BLaER1 treated with 17β-estradiol and CSF1 and Interleukin-3, amounts not matched to agents 10 nM and 100 nM (cell line): ENCODE data around the gene ALDH3B2.
"Not testable (repeated sequence)": the region's sequence is repeated elsewhere in the genome, so short reads cannot be mapped to it uniquely, and the experiment has no call there.

ENCODE experiments used
- H3K27ac ChIP-seq, 11 experiments: shearing (Covaris generic); formaldehyde crosslinking; 2 replicates each; pipeline ENCODE4 v1.8.1; 2022
- H3K27me3 ChIP-seq, 11 experiments: shearing (Covaris generic); formaldehyde crosslinking; 2 replicates each; pipeline ENCODE4 v1.8.1; 2022
- H3K36me3 ChIP-seq, 11 experiments: shearing (Covaris generic); formaldehyde crosslinking; 2 replicates each; pipeline ENCODE4 v1.8.1; 2022
- H3K4me1 ChIP-seq, 10 experiments: shearing (Covaris generic); formaldehyde crosslinking; 2 replicates each; pipeline ENCODE4 v1.8.1; 2022
- H3K4me2 ChIP-seq, 11 experiments: shearing (Covaris generic); formaldehyde crosslinking; 2 replicates each; pipeline ENCODE4 v1.8.1; 2022
- H3K4me3 ChIP-seq, 10 experiments: shearing (Covaris generic); formaldehyde crosslinking; 2 replicates each; pipeline ENCODE4 v1.8.1; 2022
- H3K9ac ChIP-seq, 11 experiments: shearing (Covaris generic); formaldehyde crosslinking; 2 replicates each; pipeline ENCODE4 v1.8.1; 2022
- H3K9me3 ChIP-seq, 11 experiments: shearing (Covaris generic); formaldehyde crosslinking; replicated peaks in 1 of 11; 2 replicates each; pipeline ENCODE4 v1.8.1; 2022
- H4K20me1 ChIP-seq, 11 experiments: shearing (Covaris generic); formaldehyde crosslinking; 2 replicates each; pipeline ENCODE4 v1.8.1; 2022
- Cebpa-rat ChIP-seq, 11 experiments: shearing (Covaris generic); IDR thresholded peaks; 2 replicates each; pipeline ENCODE4 v1.8.1; 2022

Gene ALDH3B2

DNA sequence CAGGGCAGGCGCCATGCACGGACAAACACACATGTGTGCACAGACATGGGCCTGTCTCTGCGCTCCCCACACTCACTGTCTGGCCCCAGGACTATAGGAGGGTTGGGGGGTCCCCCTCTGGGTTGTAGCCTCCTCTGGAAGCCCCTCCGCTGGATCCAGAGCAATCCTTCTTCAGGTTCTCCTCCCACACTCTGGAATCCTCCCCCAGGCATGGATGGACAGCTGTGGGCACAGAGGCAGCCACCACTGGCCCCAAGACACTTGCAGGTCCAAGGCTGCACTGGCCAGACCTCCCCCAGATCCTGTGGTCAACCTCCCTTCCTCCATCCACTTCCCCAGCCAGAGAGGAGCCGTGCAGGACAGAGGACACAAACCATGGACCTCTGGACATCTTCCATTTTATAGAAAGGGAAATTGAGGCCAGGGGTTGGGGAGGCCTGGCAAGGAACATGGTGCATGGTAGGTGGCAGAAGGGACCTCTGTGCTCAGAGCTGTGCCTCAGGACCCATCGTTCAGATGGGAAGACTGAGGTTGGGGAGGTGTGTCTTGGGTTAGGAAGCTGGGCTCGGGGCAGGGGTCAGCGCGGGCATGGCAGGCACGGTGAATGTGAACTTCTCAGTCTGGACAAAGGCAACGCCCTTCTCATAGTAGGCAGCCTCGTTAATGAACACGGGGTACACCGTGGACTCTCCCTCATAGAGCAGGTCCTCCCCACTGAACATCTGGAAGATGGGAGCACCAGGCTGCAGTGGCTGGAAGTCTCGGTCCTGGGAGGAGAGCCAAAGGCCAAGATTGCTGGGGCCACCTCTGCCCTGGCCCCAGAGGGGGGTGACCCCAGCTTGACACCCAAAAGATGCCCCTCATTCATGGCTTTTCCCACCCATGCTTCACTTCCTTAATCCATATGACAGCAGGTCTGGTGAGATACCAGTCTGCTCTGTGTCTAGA is 32.0 kb downstream of the ALDH3B2 start:
- no peak for TF ChIP-seq Cebpa-rat (IDR thresholded peaks at IDR 0.05)
- H3K36me3 ChIP-seq, result no peaks in the 10 kb centered on the region

DNA sequence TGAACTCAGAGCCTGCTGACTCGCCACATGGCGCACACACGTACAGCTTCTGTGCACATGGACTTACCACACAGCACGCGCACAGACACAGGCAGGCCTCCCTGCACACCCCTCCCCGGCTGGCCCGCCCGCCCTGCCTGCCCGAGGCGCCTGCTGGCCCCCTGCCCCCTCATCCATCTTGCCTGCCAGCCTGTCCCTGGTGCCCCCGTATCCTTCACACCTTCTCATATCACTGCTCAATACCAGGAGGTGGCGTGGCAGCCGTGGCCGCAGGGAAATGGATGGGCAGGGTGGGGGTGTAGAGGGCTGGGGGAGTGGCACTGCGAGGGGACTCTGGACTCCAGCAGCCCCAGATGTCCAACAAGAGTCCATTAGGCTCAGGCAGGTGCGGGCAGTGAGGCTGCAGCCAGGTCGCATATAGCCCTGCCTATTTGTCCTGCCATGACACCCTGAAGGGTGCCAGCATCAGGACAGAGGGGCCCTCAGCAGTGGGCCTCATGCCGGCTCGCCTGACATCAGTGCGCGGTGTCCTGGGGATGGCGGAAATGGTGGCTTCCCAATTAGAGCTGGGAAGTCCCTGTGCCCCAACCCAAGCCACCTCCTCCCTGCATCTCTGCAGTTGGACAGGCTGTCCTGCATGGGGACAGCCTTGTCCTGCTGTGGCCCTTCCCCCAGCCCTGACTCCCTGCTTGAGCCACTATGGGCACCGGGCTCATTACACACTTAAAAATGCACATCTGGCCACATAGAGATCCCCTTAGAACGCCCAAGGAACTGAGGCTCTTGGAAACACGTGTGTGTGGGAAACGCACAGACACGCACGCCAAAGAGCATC is 32.9 kb downstream of the ALDH3B2 start:
- Histone ChIP-seq H3K4me2 (no peak overlapping the region), H3K4me3 (no peak overlapping the region), H3K36me3 (no peaks in the 10 kb centered on the region), H3K27ac (no peak overlapping the region), H3K9me3 (peaks cover 6 to 14% (median 10%) of the 10 kb centered on the region in 11 experiments; a peak in 17 of 22 replicates), H3K9ac (no peak overlapping the region), H4K20me1 (peaks cover 0 to 7% (median 0%) of the 10 kb centered on the region in 11 experiments; a peak in 1 of 22 replicates), H3K4me1 (peaks cover under 1 to 25% (median 20%) of the 10 kb centered on the region in 10 experiments; a peak in 18 of 20 replicates), H3K27me3 (peaks cover 0 to 8% (median 0%) of the 10 kb centered on the region in 11 experiments; a peak in 2 of 22 replicates)
- TF ChIP-seq Cebpa-rat (IDR thresholded peaks at IDR 0.05), result no peak

More for the DNA sequence above, 32.0 kb downstream of the ALDH3B2 start:
- Histone ChIP-seq H3K4me3 (no peak overlapping the region), H3K27me3 (peaks cover 0 to 17% (median 0%) of the 10 kb centered on the region in 11 experiments; a peak in 7 of 22 replicates), H3K9me3 (peaks cover 6 to 14% (median 10%) of the 10 kb centered on the region in 11 experiments; a peak in 17 of 22 replicates), H3K4me1 (peaks cover 9 to 34% (median 29%) of the 10 kb centered on the region in 10 experiments), H3K9ac (no peak overlapping the region), H3K27ac (no peak overlapping the region), H3K4me2 (no peak overlapping the region), H4K20me1 (peaks cover 0 to 14% (median 0%) of the 10 kb centered on the region in 11 experiments; a peak in 4 of 22 replicates)

DNA sequence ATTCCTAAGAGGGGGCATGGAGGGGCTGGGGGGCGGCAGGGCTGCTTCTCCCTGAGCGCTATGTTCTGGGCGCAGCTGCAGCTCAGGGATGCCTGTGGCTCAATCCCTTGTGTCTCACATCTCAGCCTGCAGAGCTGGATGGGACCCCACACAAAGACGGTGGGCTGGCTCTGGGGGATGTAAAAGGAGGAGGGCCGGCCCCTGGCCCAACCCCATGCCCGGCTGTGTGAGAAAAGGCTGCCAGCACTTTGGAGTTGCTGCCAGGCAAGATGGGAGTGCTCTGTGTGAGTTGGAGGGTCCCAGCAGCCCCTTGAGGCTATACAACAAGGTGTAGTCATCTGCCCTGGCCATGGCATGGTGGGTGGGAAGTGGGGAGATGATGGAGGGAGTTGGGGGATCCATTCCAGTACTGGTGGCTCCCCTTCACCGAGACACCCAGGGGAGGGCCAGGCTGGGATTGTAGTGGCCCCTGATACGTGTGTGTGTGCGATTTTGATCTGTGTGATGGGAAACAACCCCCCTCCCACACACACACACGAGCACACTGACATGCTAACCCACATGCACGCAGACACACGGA is 33.6 kb downstream of the ALDH3B2 start:
- H3K27ac ChIP-seq, result no peak overlapping the region
- H3K4me2 ChIP-seq, result no peak overlapping the region
- no peak for TF ChIP-seq Cebpa-rat (IDR thresholded peaks at IDR 0.05)
- H3K9ac ChIP-seq, result no peak overlapping the region; a peak in 1 of 22 replicates
- peaks cover 0 to 18% (median 13%) of the 10 kb centered on the region in 10 experiments; a peak in 14 of 20 replicates for H3K4me1 ChIP-seq
- no peak overlapping the region for H3K4me3 ChIP-seq
- H4K20me1 ChIP-seq, result peaks cover 0 to 2% (median 0%) of the 10 kb centered on the region in 11 experiments; a peak in 1 of 22 replicates
- peaks cover 6 to 14% (median 10%) of the 10 kb centered on the region in 11 experiments; a peak in 17 of 22 replicates for H3K9me3 ChIP-seq
- H3K36me3 ChIP-seq, result no peaks in the 10 kb centered on the region
- peaks cover 0 to 1% (median 0%) of the 10 kb centered on the region in 11 experiments; a peak in 1 of 22 replicates for H3K27me3 ChIP-seq

DNA sequence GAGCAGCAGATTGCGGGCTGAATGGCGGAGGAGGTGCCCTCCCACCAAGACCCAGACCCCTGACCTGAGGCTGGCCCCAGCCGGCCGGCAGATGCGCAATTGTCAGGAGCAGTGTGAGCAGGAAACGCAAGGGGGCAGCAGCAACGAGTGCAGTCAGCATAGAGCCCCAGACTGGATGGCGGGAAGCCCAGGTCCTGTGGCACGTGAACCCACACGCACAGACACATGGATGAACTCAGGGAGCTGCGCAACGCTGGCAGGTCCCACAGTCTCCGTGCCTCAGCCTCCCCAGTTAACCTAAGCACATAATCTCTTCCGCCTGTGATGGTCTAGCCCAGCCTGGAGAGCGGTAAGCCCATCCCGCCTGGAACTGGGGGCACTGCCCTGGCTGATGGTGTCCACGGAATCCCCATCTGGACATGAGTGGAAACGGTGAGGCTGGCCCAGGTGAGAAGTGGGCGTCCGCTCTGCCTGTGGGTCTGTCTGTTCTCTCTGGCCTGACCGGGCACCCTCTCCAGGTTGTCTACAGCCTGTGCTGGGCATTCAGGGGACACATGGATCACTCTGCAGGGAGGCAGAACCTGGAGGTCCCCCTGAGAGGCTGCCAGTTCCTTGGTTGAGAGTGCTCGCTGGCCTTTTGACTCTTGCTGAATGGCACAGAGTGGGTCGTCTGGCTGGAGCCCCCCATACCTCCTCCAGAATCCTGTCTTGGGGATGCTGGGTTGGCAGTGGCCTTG is 34.2 kb downstream of the ALDH3B2 start:
- no peak overlapping the region for H3K27ac ChIP-seq
- no peaks in the 10 kb centered on the region for H4K20me1 ChIP-seq
- H3K9me3 ChIP-seq, result peaks cover 6 to 14% (median 10%) of the 10 kb centered on the region in 11 experiments; a peak in 17 of 22 replicates
- no peak overlapping the region; a peak in 1 of 22 replicates for H3K9ac ChIP-seq
- no peaks in the 10 kb centered on the region for H3K27me3 ChIP-seq
- peaks cover 0 to 11% (median 7%) of the 10 kb centered on the region in 10 experiments; a peak in 13 of 20 replicates for H3K4me1 ChIP-seq
- no peak overlapping the region for H3K4me2 ChIP-seq
- no peak for TF ChIP-seq Cebpa-rat (IDR thresholded peaks at IDR 0.05)
- H3K4me3 ChIP-seq, result no peak overlapping the region
- H3K36me3 ChIP-seq, result no peaks in the 10 kb centered on the region

DNA sequence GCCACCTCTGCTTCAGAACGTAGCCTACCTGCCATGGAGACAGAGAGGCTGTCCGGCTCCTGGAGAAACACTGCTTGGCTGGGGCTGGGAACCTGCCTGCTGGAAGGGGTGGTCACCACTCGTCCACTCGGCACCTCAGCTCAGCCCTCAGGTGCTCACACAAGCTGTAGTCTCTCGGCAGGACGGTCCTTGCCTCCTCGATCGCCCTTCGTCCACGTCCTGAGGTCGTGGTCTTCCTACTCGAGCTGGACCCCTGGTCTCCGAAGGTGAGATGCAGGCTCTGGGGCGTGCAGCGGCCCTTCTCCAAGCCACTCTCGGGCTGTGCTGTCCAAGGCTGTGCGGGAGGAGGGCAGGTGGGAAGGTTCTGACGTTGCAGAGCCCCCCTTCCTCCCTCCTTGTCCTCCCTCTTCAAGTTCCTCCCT is 35.0 kb downstream of the ALDH3B2 start, which contains the start of gene TBX10:
Gene TBX10, minus strand, starts transcription at position 326 of the 422 bp plus-strand sequence. Its CDS starts 291 bp downstream, at position 35.
- Histone ChIP-seq H3K4me2 (no peak within 1 kb of the TSS), H3K4me3 (no peak within 1 kb of the TSS), H3K9ac (no peak within 1 kb of the TSS; a peak in 1 of 22 replicates), H3K36me3 (no peaks in the 10 kb centered on the region), H3K4me1 (peaks cover 0 to 4% (median under 1%) of the 10 kb centered on the region in 10 experiments; a peak in 8 of 20 replicates), H3K9me3 (peaks cover 6 to 12% (median 10%) of the 10 kb centered on the region in 11 experiments; a peak in 17 of 22 replicates), H3K27me3 (no peaks in the 10 kb centered on the region), H3K27ac (no peak within 1 kb of the TSS), H4K20me1 (no peaks in the 10 kb centered on the region)
- TF ChIP-seq Cebpa-rat (IDR thresholded peaks at IDR 0.05), result no peak

DNA sequence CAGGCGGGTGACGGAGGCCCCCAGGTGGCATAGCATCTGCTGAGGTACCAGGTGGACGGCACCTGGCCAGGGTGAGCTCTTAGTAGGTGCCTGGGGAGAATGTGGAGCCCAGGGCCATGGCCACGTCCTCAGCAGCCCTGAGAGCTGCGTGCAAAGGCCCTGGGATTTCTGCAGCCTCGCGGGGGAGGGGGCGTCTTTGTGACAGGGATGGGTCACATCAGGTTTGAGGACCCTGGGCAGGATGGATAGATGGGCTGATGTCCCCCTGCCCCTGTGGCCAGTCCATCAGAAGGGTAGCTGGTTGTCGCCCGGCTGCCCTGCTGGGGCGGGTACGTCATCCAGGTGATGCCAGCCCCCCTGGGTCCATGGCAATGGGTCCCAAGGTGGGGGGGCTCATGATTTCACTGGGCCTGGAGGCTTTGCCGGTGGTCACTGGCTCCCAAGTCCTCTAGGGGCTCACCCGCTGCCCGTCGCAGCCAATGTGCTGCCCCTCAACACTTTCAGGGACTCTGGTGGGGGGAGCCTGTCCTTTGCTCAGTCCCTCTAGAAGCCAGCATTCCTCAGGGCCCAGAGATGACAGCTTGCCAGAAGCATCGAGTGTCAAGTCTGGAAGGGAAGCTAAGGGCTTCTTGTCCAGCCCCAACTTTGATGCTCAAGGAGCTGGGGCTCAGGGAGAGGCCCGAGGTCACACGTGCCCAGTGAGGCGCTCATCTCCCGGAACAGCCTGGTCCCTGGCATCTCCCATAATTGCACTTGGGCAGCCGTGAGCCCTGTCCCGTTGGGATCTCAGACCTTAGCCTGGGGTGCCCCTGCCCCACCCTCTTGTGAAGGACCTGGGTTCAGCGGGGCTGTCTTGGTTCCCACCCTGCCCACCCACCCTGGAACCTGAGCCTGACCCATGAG is 35.6 kb downstream of the ALDH3B2 start:
- Histone ChIP-seq H3K27ac (no peak overlapping the region), H3K4me3 (no peak overlapping the region), H3K4me2 (no peak overlapping the region), H3K4me1 (no peaks in the 10 kb centered on the region; a peak in 2 of 20 replicates), H3K36me3 (no peaks in the 10 kb centered on the region), H3K9me3 (peaks cover 2 to 6% (median 4%) of the 10 kb centered on the region in 11 experiments; a peak in 14 of 22 replicates), H3K9ac (no peak overlapping the region), H3K27me3 (no peaks in the 10 kb centered on the region), H4K20me1 (no peaks in the 10 kb centered on the region)
- no peak for TF ChIP-seq Cebpa-rat (IDR thresholded peaks at IDR 0.05)

DNA sequence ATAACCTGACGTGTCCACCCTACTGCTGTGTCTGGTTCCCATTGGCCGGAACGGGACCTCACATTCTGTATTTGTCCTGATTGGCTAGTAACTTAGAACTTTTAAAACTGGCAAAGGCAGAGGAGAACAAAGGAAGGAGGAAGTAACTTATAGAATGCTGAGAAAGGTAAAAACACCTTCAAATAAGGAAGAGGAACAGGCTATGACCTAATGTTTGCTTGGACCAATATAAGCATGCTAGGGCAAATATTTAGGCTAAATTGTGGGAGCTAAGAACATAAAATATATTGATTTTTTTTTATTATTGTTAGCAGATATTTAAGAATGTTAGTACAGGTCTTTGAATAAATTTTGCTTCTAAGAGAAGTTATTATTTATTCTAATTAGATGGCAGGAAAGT is 37.0 kb downstream of the ALDH3B2 start:
- H3K4me3 ChIP-seq, H3K4me1 ChIP-seq, H3K9ac ChIP-seq, H3K27me3 ChIP-seq, H4K20me1 ChIP-seq, H3K9me3 ChIP-seq, H3K36me3 ChIP-seq, H3K4me2 ChIP-seq, H3K27ac ChIP-seq: not testable (repeated sequence)
